ENCODE data around the gene CMTR1.
"Not testable (repeated sequence)": the region's sequence is repeated elsewhere in the genome, so short reads cannot be mapped to it uniquely, and the experiment has no call there.

Gene CMTR1

DNA sequence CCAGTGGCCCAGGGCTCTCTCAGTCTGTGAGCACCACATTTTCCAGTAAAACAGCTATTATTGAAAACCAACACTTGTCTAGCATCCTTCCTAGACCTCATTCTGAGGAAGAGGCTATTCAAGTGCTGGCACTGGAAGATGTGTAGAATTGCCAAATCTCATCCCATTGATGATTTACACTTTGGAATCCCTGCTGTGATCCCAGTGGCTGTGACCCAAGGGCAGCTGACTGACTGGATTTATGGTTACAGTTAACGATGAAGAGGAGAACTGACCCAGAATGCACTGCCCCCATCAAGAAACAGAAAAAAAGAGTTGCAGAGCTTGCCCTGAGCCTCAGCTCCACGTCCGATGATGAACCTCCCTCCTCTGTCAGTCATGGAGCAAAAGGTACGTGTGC lies 2.4 kb downstream of the CMTR1 start:
- DNase-seq: no peak

DNA sequence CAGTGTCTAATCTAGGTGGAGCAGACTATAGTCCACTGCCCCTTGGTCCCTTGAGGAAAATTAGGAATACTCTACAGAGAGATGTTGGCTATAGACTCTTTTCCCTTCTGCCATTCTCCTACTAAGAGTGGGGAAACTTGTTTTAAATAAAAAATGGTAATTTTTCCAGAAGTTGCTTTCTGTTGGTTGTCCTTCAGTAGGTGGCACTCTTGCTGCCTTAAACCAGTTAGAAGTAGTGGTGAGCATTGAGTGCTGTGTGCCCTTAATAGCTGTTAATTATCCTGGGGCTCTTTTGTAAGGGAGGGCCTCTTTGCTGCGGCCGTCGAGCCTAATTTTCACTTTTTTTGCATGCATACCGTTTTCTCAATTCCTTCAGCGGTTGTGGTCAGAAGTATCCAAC lies 2.8 kb downstream of the CMTR1 start:
- no peak for DNase-seq

DNA sequence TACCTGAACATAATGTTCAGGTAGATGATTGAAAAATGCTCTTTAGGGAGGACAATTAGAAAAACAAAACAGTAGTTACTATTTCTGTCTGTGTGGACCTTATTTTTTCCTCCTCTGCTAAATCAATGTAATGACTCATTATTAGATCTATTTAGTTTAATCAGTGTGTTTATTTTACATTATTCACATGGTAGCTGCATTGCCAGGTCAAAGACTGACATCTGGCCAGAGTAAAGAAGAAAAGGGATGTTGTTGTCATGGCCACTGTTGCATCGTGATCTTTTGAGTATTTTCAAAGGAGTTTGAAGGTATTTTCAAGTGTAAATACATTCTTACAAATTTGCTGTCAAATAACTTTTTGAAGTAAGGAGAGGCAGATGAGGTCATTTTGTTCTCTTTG lies 5.9 kb downstream of the CMTR1 start:
- no peak for DNase-seq

DNA sequence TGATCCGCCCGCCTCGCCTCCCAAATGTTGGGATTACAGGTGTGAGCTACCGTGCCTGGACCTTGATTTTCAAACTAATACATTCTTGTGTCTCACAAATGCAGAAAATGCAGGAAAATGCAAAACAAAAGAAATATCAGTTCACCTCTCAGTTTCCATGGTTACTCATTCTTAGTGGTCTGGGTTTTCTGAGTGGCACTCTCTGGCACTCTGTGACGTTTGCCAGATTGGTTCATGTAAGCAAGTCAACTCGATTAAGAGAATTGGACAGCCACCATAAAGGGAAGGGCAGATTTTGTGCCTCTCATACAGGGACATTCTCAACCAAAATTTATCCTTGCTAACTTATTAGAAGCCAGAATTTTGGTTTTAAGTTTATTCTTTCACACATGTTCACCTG lies 8.6 kb downstream of the CMTR1 start:
- no peak for DNase-seq

DNA sequence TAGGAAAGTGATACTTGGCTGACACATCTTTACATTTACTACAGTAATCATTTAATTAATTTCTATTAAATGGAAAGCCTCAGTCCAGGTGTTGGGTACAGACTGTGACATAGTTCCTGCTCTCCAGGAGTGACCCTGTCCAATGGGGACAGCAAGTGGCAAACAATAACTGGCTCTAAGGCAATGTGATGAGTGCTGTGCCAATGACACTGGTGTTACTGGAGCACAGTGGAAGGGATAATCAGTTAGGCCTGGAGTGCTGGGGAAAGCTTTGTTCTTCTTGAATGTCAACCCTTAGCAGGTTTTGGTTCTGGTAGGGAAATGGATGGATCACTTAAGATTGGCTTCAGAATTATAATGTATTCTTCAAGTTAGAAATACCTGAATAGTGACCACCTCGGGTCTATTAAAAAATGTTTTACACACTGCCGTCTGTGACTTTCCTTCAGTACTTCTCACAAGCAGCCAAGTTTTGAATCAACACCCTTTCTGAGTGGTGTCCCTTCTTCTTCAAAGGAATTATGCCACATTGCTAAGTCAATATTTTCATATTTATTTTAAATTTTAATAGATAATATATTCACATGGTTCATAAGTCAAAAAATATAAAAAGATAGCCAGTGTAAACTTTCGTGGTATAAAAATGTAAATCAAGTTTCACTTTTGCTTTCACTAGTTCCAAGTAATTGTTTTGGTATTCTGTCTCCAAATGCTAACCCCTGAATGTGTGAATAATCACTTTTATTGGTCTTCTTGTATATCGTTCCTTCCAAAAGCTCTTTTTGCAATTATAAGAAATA lies 9.6 kb downstream of the CMTR1 start:
- no peak for DNase-seq

DNA sequence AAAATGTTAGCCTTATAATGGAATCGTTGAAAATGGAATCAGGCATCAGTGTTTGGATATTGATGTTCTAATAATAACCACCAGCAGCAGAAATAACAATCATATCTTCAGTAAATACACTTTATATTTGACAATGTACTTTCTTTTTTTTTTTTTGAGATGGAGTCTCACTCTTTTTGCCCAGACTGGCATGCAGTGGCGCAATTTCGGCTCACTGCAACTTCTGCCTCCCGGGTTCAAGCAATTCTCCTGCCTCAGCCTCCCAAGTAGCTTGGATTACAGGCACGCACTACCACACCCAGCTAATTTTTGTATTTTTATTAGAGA lies 10.2 kb downstream of the CMTR1 start:
- not testable (repeated sequence) for DNase-seq

DNA sequence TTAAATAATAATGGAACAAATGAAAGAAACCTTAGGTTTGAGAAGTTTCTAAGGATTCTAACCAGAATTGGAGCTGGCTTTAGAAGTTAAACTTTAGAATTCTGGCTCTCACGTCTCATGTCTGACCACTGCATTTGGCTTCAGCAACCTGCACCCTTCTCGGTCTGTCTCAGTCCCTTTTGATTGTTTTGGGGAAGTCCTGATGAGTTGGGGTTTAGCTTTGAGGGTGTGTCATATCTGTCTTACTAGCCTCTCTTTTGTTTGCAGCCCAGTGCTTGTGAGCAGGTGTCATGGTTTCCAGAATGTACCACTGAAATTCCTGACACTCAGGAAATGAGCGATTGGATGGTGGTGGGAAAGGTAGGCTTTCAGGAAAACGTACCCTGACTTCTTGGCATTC lies 17.0 kb downstream of the CMTR1 start:
- no peak for DNase-seq

DNA sequence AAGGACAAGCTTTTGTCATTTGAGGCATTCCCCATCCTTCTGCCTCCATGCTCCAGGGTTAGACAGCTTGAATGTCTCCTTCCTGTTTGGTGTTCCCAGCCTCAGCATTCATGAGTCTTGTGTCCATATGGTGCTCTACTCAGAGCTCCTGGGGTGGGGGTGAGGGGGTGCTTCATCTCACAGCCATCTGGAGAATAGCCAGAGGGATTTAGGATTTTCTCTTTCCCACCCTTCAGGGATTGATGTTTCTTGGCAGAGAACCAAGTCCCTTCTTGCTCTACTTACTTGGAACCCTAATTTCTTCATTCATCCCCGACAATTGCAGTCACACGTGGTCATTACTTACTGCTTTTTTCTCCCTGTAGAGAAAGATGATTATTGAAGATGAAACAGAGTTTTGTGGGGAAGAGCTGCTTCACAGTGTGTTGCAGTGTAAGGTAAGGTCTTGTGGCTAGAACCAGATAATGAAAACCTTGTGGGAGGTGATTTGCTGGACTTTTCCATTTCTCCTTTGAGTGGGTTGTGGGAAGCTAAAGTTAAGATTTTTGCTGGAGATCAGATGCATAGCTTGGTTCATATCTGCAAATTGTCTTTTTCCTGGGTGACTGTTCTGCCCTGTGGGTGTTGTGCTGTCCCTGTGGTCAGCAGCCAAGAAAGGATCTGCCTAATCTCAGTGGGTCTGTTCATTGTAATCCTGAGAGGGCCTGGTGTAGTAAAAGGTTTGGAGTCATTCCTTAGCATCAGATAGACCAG lies 18.6 kb downstream of the CMTR1 start:
- DNase-seq: no peak

DNA sequence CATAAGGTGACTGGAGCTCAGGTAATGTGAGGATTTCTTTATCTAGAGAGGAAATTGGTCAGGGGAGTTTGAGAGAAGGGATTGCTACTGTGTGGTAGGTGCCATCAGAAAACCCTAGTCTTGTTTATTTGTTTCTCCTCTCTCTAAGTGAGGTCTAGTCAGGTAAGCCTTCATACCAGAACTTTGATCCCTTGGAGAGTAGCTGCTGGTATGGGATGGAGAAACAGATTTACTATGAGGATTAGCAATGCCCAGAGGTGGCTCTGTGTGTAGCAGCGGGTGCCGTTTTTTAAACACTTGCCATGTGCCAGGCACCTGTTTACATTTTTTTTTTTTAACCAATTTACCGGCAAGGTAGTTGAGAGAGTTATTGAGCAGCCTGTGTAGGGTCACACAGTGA lies 19.5 kb downstream of the CMTR1 start:
- no peak for DNase-seq

DNA sequence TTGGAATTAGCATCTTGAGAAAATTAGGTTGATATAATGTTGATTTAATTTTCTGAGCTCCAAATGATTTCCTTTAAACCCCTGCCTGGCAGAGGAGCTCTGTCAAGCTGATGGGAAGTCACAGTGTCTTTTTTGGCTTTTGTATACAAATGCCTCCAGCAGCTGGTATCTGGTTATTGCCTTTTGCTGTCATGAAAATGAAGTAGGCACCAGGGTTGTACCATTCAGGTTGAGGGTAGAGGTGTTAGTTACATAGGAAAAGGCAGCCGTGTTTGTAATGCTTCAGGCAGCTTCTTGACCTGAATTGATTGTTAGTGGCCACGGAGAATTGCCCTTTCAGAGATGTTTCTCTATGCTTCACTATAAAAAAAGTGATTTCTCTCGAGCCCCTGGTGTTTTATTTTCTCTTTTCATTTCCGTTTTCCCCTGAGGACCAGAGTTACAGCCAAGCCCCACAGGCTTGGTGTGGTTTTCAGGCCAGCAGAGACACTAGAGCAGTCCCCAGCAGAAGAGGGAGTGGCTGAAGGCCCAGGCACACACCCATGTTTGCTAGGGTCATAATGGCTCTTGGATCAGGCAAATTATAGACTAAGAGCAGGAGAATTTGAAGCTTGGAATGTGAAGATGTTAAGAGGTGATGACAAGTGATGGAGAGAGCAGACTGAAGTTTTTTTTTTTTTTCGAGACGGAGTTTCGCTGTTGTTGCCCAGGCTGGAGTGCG lies 21.6 kb downstream of the CMTR1 start:
- DNase-seq: no peak

DNA sequence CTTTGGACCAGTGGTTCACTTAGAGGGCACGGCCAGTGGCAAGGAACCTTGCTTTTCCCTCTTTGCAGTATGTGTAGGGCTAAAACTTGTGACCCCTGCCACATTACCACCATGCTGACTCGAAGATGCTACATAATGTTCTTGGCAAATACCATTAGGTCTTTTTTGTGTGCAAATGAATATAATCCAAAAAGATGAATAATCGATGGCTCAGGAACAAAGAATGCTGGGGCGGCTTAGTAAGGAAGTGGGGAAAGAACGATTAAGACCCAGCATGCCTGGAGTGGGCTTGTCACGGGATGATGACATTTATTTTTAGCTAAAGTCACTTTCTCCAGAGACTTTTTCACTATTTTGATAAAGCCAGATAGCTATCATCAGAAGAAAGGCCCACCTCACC lies 23.1 kb downstream of the CMTR1 start:
- no peak for DNase-seq

DNA sequence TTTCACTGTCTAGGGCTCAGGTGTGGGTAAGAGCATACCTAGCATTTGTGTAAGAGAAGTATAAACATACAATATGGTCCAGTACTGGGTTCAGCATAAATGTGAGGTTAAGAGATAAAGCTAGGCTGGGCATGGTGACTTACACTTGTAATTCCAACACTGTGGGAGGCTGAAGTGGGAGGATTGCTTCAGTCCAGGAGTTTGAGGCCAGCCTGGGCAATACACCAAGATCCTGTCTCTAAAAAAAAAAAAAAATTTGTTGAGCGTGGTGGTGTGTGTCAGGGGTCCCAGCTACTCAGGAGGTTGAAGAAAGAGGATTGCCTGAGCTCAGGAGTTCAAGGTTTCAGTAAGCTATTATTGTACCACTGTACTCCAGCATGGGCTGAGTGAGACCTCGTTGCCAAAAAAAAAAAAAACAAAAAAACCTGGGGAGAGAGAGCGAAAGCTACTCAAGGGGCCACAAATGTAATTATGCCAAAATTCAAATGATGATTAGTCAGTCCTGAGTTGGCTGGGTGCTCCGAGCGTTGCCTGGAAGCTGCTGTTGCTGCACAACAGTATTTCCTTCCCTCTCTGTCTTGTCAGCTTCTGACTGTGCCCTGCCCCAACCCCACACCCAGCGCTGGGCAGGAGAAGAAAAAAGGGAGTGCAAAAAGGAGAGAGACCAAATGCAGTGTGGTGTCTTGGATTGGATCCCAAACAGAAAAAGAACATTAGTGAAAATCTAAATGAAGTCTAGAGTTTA lies 24.0 kb downstream of the CMTR1 start:
- DNase-seq: no peak

DNA sequence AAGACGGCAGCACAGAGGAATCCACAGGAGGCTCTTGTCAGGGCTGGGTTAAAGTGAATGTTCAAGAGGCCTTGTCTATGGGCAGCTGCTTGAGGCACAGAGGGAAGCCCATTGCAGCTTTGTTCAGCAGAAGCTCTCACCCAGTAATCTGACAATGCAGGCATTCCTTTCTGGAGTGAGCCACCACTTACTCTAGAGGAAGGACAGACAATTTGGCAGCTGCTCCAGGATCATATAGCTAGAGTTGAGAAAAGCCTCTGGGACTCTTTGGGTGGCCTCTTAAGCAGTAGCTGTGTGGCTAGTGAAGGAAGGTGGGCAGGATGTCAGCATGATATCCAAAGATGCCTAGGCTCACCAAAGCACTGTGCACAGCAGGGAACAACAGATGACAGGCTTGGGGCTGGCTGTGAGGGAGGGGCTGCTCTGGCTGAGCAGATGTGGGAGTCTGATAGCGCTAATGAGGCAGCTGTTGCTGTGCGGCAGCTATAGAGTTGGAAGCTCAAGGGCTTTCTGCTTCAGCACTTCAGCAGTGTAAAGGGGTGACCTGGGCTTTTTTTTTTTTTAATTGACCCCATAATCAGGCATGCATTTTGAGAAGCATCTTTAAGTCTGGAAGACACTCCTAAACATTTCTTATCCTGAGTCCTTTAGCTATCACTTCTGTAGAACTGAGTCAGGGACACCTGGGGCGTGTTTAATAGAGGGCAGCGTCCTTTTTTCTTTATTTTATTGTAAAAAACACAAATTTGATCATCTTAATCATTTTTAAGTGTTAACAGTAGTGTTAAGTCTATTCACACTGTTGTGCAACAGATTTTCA lies 27.2 kb downstream of the CMTR1 start:
- no peak for DNase-seq

DNA sequence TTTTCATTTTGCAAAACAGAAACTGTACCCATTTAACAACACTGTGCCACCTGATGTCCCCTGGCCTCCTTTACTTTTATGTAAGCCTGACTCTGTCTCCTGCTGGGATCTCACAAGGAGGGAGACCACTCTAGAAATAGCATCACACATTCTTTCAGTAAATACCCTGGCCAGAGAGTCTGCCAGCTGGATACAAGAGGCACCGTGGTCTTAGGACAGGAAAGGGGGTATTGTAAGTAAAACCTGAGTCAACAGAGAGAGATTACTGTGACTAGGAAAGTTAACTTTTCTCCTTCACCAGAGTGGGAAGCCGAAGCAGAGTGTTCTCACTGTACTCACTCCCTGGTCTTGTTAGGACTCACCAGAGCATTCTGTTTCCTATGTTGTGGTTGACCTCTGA lies 27.8 kb downstream of the CMTR1 start:
- DNase-seq: no peak

DNA sequence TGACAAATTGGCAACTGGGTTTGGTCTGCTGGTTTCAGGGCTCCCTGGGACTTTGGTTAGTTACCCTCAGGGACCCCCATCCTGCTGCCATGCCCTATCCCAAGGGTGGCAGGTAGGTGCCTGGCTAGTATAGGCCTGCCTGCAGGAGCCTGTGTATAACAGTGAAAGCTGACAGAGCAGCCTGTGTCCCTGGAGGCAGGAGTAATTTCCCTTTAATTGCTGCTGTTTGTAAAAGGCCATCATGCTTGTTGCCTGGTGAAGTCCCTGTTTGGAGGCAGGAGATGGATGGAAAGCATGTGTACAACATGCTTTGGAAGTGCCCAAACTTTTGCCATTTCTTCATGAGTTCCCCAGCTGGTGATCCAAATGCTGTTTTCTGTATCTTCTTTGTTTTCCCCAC lies 30.1 kb downstream of the CMTR1 start:
- DNase-seq: no peak

DNA sequence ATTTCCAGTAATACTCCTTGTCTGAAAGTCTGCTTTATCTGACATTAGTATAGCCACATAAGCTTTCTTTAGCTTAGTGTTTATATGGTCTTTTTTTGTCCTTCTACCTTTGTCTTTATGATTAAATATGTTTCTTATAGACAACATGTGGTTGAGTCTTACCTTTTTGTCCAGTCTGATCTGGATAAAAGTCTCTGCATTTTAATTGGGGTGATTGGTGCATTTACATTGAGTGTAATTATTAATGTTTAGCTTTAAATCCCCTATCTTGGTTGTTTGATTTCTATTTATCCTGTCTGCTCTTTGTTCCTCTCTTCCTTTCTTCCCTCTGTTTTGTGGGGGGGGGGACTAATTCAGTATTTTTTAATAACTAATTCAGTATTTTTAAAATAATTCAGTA lies 34.7 kb downstream of the CMTR1 start:
- DNase-seq: no peak

DNA sequence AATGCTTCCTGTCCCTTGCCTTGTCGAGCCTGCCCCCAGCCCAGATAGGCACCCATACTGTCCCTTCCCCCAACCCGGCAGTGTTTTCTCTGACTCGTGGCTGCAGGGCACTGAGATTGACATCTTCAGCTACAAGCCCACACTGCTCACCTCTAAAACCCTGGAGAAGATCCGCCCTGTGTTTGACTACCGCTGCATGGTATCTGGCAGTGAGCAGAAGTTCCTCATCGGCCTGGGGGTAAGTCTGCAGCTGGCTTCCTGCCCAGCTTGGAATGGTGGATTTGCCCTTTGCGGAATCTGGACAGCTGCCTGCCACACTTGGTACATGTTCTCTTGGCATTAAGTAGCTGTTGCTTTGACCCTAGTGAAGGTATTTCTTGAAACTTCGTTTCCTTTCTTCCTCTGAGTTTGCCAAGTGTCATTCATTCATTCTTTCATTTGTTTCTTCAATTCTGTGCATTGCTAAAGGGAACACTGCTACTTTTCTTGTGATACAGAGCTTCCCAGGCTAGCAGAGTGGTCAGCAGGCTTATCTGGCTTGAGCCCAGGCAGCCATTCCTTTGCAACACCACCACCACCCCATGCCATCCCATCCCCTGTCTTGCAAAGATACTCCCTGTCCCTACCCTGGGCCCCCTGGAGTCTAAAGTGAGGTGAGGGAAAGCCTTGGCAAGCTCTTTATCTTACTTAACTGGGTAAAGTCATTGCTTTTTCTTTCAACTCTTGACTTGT lies 40.5 kb downstream of the CMTR1 start:
- DNase-seq: no peak

DNA sequence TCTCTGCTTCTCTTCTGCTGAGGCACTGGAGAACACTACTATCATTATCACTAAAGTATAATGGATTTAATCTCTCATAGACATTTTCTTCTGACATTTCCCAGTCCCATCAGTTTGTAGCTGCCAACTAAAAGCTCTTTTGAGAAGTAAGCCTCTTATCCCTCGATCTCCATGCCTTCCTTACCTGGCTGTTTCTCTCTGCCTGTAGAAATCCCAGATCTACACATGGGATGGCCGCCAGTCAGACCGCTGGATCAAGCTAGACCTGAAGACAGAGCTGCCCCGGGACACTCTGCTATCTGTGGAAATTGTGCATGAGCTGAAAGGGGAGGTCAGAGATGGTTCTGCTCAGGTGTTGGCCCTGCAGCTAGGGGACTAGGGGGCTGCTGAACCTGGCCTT lies 41.3 kb downstream of the CMTR1 start:
- DNase-seq: no peak

DNA sequence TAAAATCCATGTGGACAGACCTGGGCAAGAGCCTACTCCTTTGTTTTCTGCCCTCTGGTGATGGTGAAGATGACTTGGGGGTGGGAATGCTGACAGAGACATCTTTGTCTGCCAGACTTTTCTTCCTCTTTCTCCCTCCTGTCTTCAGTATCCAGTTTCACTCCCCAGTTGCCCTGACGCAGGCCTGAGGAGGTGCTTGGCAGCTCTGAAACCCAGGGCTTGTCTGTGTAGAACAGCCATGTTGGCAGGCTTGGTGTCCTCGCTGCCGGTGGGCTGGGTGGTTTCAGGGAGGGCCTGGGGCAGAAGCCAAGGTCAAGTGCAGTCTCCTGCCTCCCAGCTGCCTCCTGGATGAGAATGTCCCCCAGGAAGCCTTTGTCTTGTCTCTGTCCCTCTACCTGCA lies 44.2 kb downstream of the CMTR1 start:
- DNase-seq: no peak

DNA sequence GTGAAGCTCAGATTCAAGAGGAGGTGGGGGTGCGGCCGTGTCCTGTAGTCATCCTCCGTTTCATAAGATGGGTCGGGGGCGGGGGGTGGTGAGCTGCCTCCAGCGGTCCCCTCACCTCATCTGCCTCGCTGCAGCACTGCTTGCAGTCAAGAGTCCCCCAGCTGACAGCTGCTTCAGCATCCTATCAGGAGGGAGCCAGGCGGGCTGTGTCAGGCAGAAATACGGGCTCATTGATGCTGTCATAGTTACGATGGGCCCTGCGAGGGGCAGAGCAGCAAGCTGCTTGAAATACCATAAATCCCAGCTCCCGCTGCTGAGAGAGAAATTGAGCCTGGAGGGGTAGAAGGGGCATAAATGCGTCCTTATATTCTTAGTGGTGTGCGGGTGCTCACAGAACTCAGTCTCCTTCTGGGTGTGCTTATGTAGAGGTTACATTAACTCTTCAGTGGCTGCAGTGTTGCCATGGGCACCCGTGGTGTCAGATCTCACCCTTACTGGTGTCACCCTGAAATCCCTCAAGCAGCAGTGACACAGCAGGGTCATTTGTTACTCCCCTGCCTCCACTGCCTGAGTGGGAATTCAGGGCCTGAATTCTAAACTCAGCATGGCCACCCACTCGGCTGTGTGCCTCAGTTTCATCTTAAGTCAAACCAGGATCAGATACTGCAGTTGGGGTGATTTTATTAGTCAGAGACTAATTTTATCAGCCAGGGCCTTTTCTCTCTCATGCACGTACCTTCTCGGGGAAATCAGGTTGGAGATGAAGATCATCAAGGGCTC lies 44.8 kb downstream of the CMTR1 start:
- no peak for DNase-seq

DNA sequence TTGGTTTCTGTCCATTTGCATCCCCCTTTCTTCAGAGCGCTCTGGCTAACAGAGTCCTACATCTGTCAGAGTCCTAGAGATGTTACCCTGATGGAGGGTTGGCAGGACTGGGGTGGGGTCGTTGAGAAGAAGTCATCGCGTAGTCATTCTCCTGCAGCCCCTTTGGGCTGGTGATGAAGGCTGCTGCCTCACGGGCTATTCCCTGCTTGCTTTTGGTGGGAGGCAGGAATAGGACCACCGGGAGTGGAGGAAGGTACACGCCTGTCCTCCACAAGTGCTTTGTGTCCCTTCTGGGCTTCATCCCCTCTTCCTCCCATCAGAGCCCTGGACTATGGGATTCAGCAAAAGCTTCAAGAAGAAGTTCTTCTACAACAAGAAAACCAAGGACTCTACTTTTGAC lies 45.8 kb downstream of the CMTR1 start:
- no peak for DNase-seq
